OCI-LY7 (cell line): ENCODE data around the gene NCF4.

Experiments used
- EZH2phosphoT487 ChIP-seq: fragments of 200-600 bp; sonication (generic); IDR thresholded peaks from 2 replicates; pipeline ENCODE4 v1.6.1; 2018; ENCODE audit warnings: low read depth, borderline replicate concordance, mild to moderate bottlenecking, mixed run types, antibody characterized with exemption, low read length, moderate library complexity, mixed read lengths
- TF ChIP-seq, protein P1 (sequence below): fragments of 200-600 bp; sonication (generic); conservative IDR thresholded peaks from 2 replicates; pipeline ENCODE4 v1.5.1; 2014; ENCODE audit warnings: mild to moderate bottlenecking, antibody characterized with exemption, low read length, moderate library complexity, mixed read lengths

GRCh38 chr22:36912694-36913426 lies 52.1 kb downstream of the NCF4 start:
- TF ChIP-seq, protein P1, sequence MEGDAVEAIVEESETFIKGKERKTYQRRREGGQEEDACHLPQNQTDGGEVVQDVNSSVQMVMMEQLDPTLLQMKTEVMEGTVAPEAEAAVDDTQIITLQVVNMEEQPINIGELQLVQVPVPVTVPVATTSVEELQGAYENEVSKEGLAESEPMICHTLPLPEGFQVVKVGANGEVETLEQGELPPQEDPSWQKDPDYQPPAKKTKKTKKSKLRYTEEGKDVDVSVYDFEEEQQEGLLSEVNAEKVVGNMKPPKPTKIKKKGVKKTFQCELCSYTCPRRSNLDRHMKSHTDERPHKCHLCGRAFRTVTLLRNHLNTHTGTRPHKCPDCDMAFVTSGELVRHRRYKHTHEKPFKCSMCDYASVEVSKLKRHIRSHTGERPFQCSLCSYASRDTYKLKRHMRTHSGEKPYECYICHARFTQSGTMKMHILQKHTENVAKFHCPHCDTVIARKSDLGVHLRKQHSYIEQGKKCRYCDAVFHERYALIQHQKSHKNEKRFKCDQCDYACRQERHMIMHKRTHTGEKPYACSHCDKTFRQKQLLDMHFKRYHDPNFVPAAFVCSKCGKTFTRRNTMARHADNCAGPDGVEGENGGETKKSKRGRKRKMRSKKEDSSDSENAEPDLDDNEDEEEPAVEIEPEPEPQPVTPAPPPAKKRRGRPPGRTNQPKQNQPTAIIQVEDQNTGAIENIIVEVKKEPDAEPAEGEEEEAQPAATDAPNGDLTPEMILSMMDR: no peak
- no peak for TF ChIP-seq EZH2phosphoT487
